ENCODE measurements around the gene RBFOX2.

DNA sequence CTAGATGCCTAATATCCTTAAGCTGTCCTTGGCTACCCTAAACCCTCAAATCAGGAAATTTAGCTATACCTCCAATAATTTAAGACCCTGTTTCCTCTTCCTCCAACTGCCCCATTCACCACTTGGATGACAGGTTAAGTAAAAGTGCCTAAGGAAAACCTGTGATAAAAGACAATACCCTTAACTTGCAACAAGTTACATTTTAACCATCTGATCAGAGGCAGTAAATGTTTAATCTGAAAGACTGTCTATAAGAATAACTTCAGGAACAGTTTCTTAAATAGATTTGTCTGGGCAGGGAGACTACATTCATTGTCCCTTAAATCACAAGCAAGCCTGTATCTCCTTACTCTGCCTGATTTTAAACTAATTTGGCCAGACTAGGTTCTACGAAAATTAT is 181.8 kb downstream of the RBFOX2 start:
- TF ChIP-seq, protein P1, sequence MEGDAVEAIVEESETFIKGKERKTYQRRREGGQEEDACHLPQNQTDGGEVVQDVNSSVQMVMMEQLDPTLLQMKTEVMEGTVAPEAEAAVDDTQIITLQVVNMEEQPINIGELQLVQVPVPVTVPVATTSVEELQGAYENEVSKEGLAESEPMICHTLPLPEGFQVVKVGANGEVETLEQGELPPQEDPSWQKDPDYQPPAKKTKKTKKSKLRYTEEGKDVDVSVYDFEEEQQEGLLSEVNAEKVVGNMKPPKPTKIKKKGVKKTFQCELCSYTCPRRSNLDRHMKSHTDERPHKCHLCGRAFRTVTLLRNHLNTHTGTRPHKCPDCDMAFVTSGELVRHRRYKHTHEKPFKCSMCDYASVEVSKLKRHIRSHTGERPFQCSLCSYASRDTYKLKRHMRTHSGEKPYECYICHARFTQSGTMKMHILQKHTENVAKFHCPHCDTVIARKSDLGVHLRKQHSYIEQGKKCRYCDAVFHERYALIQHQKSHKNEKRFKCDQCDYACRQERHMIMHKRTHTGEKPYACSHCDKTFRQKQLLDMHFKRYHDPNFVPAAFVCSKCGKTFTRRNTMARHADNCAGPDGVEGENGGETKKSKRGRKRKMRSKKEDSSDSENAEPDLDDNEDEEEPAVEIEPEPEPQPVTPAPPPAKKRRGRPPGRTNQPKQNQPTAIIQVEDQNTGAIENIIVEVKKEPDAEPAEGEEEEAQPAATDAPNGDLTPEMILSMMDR (IDR thresholded peaks at IDR 0.05; ENCODE audit: low read depth, low read length): no peak
- no peak for TF ChIP-seq EZH2phosphoT487 (IDR thresholded peaks at IDR 0.05; ENCODE audit: low read depth)

Measured in OCI-LY3 (cell line).